ENCODE measurements around the gene TEDC1. TPM values are rescaled to one million over a fixed set of nuclear protein-coding genes. Genes with fewer than 3 reads are reported as not detected.
"Not testable (repeated sequence)": the region's sequence is repeated elsewhere in the genome, so short reads cannot be mapped to it uniquely, and the experiment has no call there.

Gene TEDC1
- total RNA-seq, 1 donor from 2014 or later, result 8.9 TPM

GRCh38 chr14:105541218-105541875 lies 50.3 kb downstream of the TEDC1 start:
- no peak for ATAC-seq

- not testable (repeated sequence) for ATAC-seq
These were observed 54.6 kb downstream of the TEDC1 start for GRCh38 chr14:105545676-105546075.

GRCh38 chr14:105546410-105546809 lies 55.4 kb downstream of the TEDC1 start:
- ATAC-seq, result not testable (repeated sequence)

- not testable (repeated sequence) for ATAC-seq
These were observed 56.0 kb downstream of the TEDC1 start for GRCh38 chr14:105547072-105547471.

GRCh38 chr14:105547741-105548169 lies 56.7 kb downstream of the TEDC1 start:
- no peak for ATAC-seq

Other genes starting within 250 kb of the TEDC1 start
- gene BTBD6, start 242.7 kb upstream of the TEDC1 start, total RNA-seq, result 34.4 TPM
- gene BRF1, start 190.2 kb upstream of the TEDC1 start, total RNA-seq, result 11.7 TPM
- 24.9 TPM for gene PACS2, start 176.5 kb upstream of the TEDC1 start, total RNA-seq
- gene TEX22, start 92.7 kb upstream of the TEDC1 start, total RNA-seq, result 2.0 TPM
- gene MTA1, start 71.4 kb upstream of the TEDC1 start, total RNA-seq, result 30.9 TPM
- 51.5 TPM for gene CRIP2, start 16.4 kb upstream of the TEDC1 start, total RNA-seq
- 42.6 TPM for gene CRIP1, start 4.4 kb upstream of the TEDC1 start, total RNA-seq
- 0.48 TPM for gene TMEM121, start 35.3 kb downstream of the TEDC1 start, total RNA-seq